Adrenal gland (tissue), 5 donors: Measurements from ENCODE around the gene FCHO2.

ENCODE experiments used
- POLR2A ChIP-seq, 2 donors: fragments of 450-650 bp; IDR thresholded peaks; one replicate each; pipeline ENCODE4 v1.6.1; 2017; ENCODE audit warnings: antibody characterized with exemption in 2 of 2, mild to moderate bottlenecking in 2 of 2, moderate library complexity in 1 of 2
- TF ChIP-seq, protein P1 (sequence below), 6 experiments: fragments of 450-650 bp in 4 of 6; fragments of 200-600 bp in 2 of 6; sonication (generic) in 1 of 6; IDR thresholded peaks; 1 replicate in 5 of 6; 2 replicates in 1 of 6; pipeline versions ENCODE4 v1.5.1 to v1.8.0; 2016 to 2021; ENCODE audit warnings: antibody characterized with exemption in 6 of 6, mild to moderate bottlenecking in 2 of 6, moderate library complexity in 1 of 6
- donor health status: DM: no; HTN: no; CAD: no.

GRCh38 chr5:73117088-73117740, 161.4 kb downstream of the FCHO2 start:
- TF ChIP-seq, protein P1, sequence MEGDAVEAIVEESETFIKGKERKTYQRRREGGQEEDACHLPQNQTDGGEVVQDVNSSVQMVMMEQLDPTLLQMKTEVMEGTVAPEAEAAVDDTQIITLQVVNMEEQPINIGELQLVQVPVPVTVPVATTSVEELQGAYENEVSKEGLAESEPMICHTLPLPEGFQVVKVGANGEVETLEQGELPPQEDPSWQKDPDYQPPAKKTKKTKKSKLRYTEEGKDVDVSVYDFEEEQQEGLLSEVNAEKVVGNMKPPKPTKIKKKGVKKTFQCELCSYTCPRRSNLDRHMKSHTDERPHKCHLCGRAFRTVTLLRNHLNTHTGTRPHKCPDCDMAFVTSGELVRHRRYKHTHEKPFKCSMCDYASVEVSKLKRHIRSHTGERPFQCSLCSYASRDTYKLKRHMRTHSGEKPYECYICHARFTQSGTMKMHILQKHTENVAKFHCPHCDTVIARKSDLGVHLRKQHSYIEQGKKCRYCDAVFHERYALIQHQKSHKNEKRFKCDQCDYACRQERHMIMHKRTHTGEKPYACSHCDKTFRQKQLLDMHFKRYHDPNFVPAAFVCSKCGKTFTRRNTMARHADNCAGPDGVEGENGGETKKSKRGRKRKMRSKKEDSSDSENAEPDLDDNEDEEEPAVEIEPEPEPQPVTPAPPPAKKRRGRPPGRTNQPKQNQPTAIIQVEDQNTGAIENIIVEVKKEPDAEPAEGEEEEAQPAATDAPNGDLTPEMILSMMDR (IDR thresholded peaks at IDR 0.05): no peak
- TF ChIP-seq POLR2A (IDR thresholded peaks at IDR 0.05): no peak
